Retinal pigment epithelial cell (primary cell): Measurements from ENCODE around the gene AKAP13.

Experiments used
- DNase-seq: peaks from one replicate; pipeline ENCODE4 v3.0.0-alpha.2; 2010; ENCODE audit warnings: low read depth
- H3K4me3 ChIP-seq: 2 replicates; pipeline ENCODE4 v1.5.1; 2011; ENCODE audit warnings: mild to moderate bottlenecking, low read length, control low read depth, moderate library complexity
- CTCF ChIP-seq: conservative IDR thresholded peaks from 2 replicates; pipeline ENCODE4 v1.5.1; 2011; ENCODE audit warnings: low read depth, low read length, control low read depth, inconsistent platforms

AKAP13 gene

DNA sequence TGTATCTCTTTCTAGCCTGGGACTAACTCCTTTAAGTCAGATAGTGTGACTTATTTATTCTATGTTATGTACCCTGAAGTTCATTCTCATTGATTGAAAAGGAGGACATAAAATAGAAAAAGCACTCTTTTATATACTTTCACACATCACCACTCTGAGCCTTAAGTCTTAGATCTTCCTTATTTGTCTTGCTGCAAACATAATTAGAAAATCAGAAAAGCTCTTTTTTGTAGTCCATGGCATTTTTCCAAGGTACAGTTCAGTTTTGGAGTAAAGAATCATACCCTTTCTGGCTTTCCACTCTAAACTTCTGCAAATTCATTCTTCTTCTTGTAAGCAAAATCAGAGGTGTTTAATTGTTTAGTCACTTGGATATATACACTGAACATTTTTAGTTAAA lies 75.5 kb downstream of the AKAP13 start:
- no peak overlapping the region for H3K4me3 ChIP-seq
- no peak for DNase-seq
- TF ChIP-seq CTCF, result no peak

- H3K4me3 ChIP-seq, result no peak overlapping the region
- no peak for TF ChIP-seq CTCF
- DNase-seq, result no peak
Observed at GRCh38 chr15:85456798-85457197, 76.4 kb downstream of the AKAP13 start.

GRCh38 chr15:85457392-85457968 lies 77.1 kb downstream of the AKAP13 start:
- no peak for DNase-seq
- TF ChIP-seq CTCF, result no peak
- H3K4me3 ChIP-seq, result no peak overlapping the region

- H3K4me3 ChIP-seq, result no peak overlapping the region
- no peak for TF ChIP-seq CTCF
- DNase-seq, result no peak
Observed at GRCh38 chr15:85458764-85459163, 78.4 kb downstream of the AKAP13 start.

DNA sequence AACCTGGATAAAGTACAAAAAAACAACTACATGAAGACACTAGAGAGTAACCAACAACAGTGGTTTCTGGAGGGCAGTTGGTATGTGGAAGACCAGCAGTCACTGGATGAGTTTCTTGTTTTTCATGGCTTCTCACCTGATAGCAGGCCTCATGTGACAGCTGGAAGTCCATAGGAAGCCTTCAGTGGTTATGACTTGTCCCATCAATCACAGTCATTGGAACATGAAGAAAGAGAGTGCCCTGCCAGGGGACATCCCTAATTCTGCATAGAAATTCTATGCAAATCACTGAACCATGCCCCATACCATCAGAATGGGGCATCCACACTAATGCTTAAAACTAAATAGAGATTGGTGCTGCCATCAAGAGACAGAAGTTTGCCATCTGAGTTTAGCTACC lies 81.6 kb downstream of the AKAP13 start:
- no peak for DNase-seq
- H3K4me3 ChIP-seq, result no peak overlapping the region
- no peak for TF ChIP-seq CTCF

DNA sequence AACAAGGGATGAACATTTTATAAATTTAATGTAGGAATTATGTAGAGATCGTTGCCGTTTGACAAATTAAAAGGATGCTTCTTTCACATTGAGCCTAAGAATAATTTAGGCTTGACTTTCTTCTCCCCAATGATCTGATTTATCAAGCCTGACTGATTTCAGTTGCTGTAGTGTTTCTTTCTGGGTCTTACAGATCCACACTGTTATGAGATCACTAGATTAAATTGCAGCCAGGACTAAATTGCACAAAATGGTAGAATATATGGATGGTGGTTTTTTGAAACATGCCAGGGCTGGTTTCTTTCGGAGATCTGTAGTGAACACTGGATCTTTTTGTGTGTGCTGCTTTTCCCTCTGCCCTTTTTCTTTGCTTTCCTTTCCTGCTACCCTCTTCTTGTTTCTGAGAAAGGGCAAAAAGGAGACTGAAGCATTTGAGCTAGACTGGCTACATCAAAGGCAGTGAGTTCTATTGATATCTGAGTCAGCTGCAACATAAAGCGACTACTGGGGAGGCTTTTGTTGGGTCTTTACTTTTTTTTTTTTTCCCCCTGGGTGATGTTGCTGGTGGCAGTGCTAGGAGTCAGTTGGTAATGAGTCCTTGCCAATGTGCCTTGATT lies 83.0 kb downstream of the AKAP13 start:
- no peak for DNase-seq
- no peak for TF ChIP-seq CTCF
- no peak overlapping the region for H3K4me3 ChIP-seq

- DNase-seq, result no peak
- no peak for TF ChIP-seq CTCF
- no peak overlapping the region for H3K4me3 ChIP-seq
Observed at GRCh38 chr15:85463976-85464375, 83.6 kb downstream of the AKAP13 start.
